Effector memory CD4-positive, alpha-beta T cell (primary cell): ENCODE data around the gene HSPA5.
"Not testable (repeated sequence)": the region's sequence is repeated elsewhere in the genome, so short reads cannot be mapped to it uniquely, and the experiment has no call there.

Source experiments
- DNase-seq, 3 donors: peaks; one replicate each; pipeline ENCODE4 v3.0.0-alpha.2; 2020
- H3K27ac ChIP-seq: 2 replicates; pipeline ENCODE4 v1.7.0; 2013; ENCODE audit warnings: mild to moderate bottlenecking, low read length, moderate library complexity; ENCODE audit not compliant: insufficient read depth, poor library complexity, severe bottlenecking
- H3K27me3 ChIP-seq: replicated peaks from 2 replicates; pipeline ENCODE4 v1.7.0; 2013; ENCODE audit warnings: mild to moderate bottlenecking, low read length; ENCODE audit not compliant: insufficient read depth, control insufficient read depth, poor library complexity, severe bottlenecking
- H3K36me3 ChIP-seq: 2 replicates; pipeline ENCODE4 v1.7.0; 2013; ENCODE audit warnings: mild to moderate bottlenecking, low read length, moderate library complexity; ENCODE audit not compliant: control insufficient read depth, insufficient read depth
- H3K4me1 ChIP-seq: 2 replicates; pipeline ENCODE4 v1.7.0; 2013; ENCODE audit warnings: low read length, mild to moderate bottlenecking; ENCODE audit not compliant: control insufficient read depth, insufficient read depth, poor library complexity, severe bottlenecking
- H3K4me3 ChIP-seq: 2 replicates; pipeline ENCODE4 v1.7.0; 2013; ENCODE audit warnings: low read length, low read depth, mild to moderate bottlenecking; ENCODE audit not compliant: insufficient read depth, poor library complexity, severe bottlenecking
- H3K9me3 ChIP-seq: 2 replicates; pipeline ENCODE4 v1.7.0; 2013; ENCODE audit warnings: mild to moderate bottlenecking, low read length, moderate library complexity; ENCODE audit not compliant: control insufficient read depth

The HSPA5 gene

DNA sequence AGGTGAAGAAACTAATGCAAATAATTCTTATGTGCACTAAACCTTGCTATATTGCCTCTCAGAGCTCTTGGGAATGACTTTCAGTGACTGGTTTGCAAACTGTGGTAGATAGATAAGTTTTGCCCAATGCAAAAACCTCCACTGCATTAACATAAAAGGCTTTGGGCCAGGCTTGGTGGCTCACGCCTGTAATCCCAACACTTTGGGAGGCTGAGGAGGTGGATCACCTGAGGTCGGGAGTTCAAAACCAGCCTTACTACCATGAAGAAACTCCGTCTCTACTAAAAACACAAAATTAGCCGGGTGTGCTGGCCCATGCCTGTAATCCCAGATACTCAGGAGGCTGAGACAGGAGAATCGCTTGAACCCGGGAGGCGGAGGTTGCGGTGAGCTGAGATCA, 7.0 kb downstream of the HSPA5 start:
- not testable (repeated sequence) for H3K9me3 ChIP-seq, H3K27me3 ChIP-seq, H3K27ac ChIP-seq, DNase-seq, H3K4me3 ChIP-seq
- peaks cover 21% of the 10 kb centered on the region for H3K4me1 ChIP-seq
- peaks cover 56% of the 10 kb centered on the region for H3K36me3 ChIP-seq

DNA sequence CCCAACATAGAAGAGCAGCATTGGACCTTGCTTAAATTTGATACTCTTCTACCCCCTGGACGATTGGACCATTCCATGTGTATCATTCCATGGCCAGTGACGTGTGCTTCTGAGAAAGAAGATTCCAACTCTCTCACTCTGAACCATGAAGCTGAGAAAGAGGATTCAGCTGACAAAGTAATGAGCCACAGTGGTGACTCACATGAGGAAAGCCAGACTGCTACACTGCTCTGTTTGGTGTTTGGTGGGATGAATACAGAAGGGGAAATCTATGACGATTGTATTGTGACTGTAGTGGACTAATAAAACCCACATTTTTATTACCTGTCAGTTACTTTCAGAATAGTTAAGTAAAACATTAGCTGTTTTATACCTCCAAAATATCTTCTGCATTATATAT, 7.5 kb downstream of the HSPA5 start:
- Histone ChIP-seq H3K4me3 (no peak overlapping the region), H3K4me1 (peaks cover 17% of the 10 kb centered on the region), H3K36me3 (peaks cover 52% of the 10 kb centered on the region), H3K9me3 (no peaks in the 10 kb centered on the region), H3K27me3 (no peaks in the 10 kb centered on the region), H3K27ac (no peak overlapping the region)
- no peak for DNase-seq

GRCh38 chr9:125227761-125228160, 13.4 kb downstream of the HSPA5 start:
- Histone ChIP-seq H3K4me3 (no peak overlapping the region), H3K27ac (no peak overlapping the region), H3K27me3 (no peaks in the 10 kb centered on the region), H3K4me1 (no peaks in the 10 kb centered on the region), H3K36me3 (peaks cover 11% of the 10 kb centered on the region), H3K9me3 (no peaks in the 10 kb centered on the region)
- no peak for DNase-seq

GRCh38 chr9:125224858-125225257, 16.3 kb downstream of the HSPA5 start:
- not testable (repeated sequence) for H3K9me3 ChIP-seq, H3K27ac ChIP-seq, H3K4me3 ChIP-seq, H3K4me1 ChIP-seq, DNase-seq, H3K27me3 ChIP-seq
- peaks cover 19% of the 10 kb centered on the region for H3K36me3 ChIP-seq

- DNase-seq: no peak
- Histone ChIP-seq H3K4me3 (no peak overlapping the region), H3K27me3 (no peaks in the 10 kb centered on the region), H3K36me3 (peaks cover 17% of the 10 kb centered on the region), H3K4me1 (no peaks in the 10 kb centered on the region), H3K9me3 (no peaks in the 10 kb centered on the region), H3K27ac (no peak overlapping the region)
Measured at GRCh38 chr9:125218621-125219020, 22.5 kb downstream of the HSPA5 start.

- H3K36me3 ChIP-seq: peaks cover 24% of the 10 kb centered on the region
- H3K4me3 ChIP-seq: no peak overlapping the region
- no peak for DNase-seq
- H3K27ac ChIP-seq: no peak overlapping the region
- no peaks in the 10 kb centered on the region for H3K4me1 ChIP-seq
- H3K9me3 ChIP-seq: no peaks in the 10 kb centered on the region
- H3K27me3 ChIP-seq: no peaks in the 10 kb centered on the region
Measured at GRCh38 chr9:125214186-125214585, 27.0 kb downstream of the HSPA5 start.

- peaks cover 8% of the 10 kb centered on the region for H3K4me1 ChIP-seq
- no peaks in the 10 kb centered on the region for H3K27me3 ChIP-seq
- no peak overlapping the region for H3K4me3 ChIP-seq
- H3K27ac ChIP-seq: no peak overlapping the region
- H3K9me3 ChIP-seq: no peaks in the 10 kb centered on the region
- H3K36me3 ChIP-seq: peaks cover 24% of the 10 kb centered on the region
- DNase-seq: no peak
Measured at GRCh38 chr9:125204477-125204876, 36.7 kb downstream of the HSPA5 start.

GRCh38 chr9:125202846-125203618, 38.1 kb downstream of the HSPA5 start:
- H3K27ac ChIP-seq: no peak overlapping the region
- H3K27me3 ChIP-seq: no peaks in the 10 kb centered on the region
- DNase-seq: no peak
- H3K4me1 ChIP-seq: peaks cover 8% of the 10 kb centered on the region
- peaks cover 22% of the 10 kb centered on the region for H3K36me3 ChIP-seq
- no peaks in the 10 kb centered on the region for H3K9me3 ChIP-seq
- no peak overlapping the region for H3K4me3 ChIP-seq

- Histone ChIP-seq H3K9me3 (no peaks in the 10 kb centered on the region), H3K36me3 (peaks cover 6% of the 10 kb centered on the region), H3K4me1 (peaks cover 20% of the 10 kb centered on the region), H3K4me3 (peak within 1 kb of the TSS; percentile 99), H3K27ac (peak within 1 kb of the TSS; percentile 92), H3K27me3 (no peaks in the 10 kb centered on the region)
- peak; percentile 77 to 84 (median 80) for DNase-seq
Measured at GRCh38 chr9:125200216-125201047, 40.7 kb downstream of the HSPA5 start, which contains the start of gene RABEPK. RABEPK (plus strand) TSS chr9:125200542; CDS start chr9:125203014, 2,472 bp downstream.

- not testable (repeated sequence) for DNase-seq, H3K27me3 ChIP-seq, H3K36me3 ChIP-seq, H3K4me3 ChIP-seq, H3K9me3 ChIP-seq
- Histone ChIP-seq H3K4me1 (peaks cover 53% of the 10 kb centered on the region), H3K27ac (peak overlapping the region; percentile 48)
Measured at GRCh38 chr9:125195591-125195990, 45.6 kb downstream of the HSPA5 start.
